Measurements from ENCODE around the gene ZSWIM6. TPM values are rescaled to one million over a fixed set of nuclear protein-coding genes. Genes with fewer than 3 reads are reported as not detected.

Gene ZSWIM6
- total RNA-seq, 1 donor from 2014 or later: 5.9 TPM

GRCh38 chr5:61471352-61471751, 139.3 kb downstream of the ZSWIM6 start:
- intact Hi-C loops (cut with micrococcal nuclease): no loop called here

GRCh38 chr5:61472172-61472958, 140.3 kb downstream of the ZSWIM6 start:
- intact Hi-C loops (cut with micrococcal nuclease): no loop called here

GRCh38 chr5:61474746-61475145, 142.7 kb downstream of the ZSWIM6 start:
- intact Hi-C loops (cut with micrococcal nuclease): no loop called here

- intact Hi-C loops (cut with micrococcal nuclease): no loop called here
Observed at GRCh38 chr5:61477788-61478187, 145.7 kb downstream of the ZSWIM6 start.

- intact Hi-C loops (cut with micrococcal nuclease): no loop called here
Observed at GRCh38 chr5:61479850-61480614, 148.0 kb downstream of the ZSWIM6 start.

DNA sequence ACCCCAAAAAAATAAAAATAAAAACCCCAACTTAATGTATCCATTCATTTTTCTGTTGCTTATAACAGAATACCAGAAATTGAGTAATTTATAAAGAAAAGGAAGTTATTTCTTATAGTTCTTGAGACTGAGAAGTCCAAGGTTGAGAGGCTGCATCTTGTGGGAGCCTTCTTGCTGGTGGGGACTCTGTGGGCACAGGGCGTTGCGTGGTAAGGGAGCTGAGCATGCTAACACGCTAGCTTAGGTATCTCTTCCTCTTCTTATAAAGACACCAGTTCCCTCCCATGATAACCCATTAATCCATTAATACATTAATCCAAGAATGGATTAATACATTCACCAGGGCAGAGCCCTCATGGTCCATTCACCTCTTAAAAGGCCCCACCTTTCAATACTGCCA, 150.9 kb downstream of the ZSWIM6 start:
- intact Hi-C loops (cut with micrococcal nuclease): no loop called here

DNA sequence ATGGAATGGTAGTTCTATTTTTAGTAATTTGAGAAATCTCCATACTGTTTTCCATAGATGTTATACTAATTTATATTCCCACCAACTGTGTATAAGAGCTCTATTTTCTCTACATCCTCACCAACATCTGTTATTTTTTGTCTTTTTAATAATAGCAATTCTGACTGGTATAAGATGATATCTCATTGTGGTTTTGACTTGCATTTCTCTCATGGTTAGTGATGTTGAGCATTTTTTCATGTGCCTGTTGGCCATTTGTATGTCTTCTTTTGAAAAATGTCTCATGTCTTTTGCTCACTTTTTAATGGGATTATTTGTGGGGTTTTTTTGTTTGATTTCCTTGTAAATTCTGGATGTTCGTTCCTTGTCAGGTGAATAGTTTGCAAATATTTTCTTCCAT, 154.4 kb downstream of the ZSWIM6 start:
- intact Hi-C loops (cut with micrococcal nuclease): no loop called here

GRCh38 chr5:61489574-61489973, 157.5 kb downstream of the ZSWIM6 start:
- intact Hi-C loops (cut with micrococcal nuclease): no loop called here

DNA sequence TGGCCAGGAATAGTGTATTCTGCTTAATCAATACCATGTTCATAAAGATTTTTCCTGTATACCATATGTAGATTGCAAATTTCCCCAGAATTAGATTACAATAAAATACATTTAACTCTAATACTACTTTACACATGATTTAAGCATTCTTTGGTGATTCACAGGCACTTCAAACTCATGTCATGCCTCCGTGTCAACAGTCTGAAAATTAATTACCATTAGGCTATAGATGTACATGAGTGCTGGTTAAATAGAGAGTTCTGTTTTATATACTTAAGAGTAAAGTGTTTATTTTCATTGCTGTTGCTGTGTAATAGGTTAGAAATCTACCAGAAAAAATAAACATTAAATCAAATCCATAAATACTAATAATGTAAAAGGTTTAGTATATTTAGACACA, 159.8 kb downstream of the ZSWIM6 start:
- intact Hi-C loops (cut with micrococcal nuclease): no loop called here

GRCh38 chr5:61493973-61494372, 161.9 kb downstream of the ZSWIM6 start:
- intact Hi-C loops (cut with micrococcal nuclease): no loop called here

- intact Hi-C loops (cut with micrococcal nuclease): no loop called here
Observed at GRCh38 chr5:61496446-61496845, 164.4 kb downstream of the ZSWIM6 start.

DNA sequence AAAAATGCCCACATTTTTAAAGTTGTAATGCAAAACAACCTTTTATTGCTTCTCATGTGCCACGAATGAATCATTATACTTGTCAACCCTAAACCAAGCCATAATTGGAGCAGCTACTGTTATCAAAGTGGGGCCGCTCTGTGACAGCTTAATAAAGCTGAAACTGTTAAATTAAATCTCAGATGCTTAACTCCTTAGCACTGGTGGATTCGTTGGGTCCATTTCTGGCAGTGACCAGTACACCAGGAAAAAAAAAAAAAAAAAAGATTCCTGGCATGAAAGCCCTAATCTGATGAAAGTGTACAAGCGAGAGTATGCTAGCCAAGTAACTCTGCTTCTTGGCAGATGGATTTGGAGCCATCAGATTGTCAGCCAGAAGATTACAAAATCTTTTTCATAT, 164.8 kb downstream of the ZSWIM6 start:
- intact Hi-C loops (cut with micrococcal nuclease): no loop called here

DNA sequence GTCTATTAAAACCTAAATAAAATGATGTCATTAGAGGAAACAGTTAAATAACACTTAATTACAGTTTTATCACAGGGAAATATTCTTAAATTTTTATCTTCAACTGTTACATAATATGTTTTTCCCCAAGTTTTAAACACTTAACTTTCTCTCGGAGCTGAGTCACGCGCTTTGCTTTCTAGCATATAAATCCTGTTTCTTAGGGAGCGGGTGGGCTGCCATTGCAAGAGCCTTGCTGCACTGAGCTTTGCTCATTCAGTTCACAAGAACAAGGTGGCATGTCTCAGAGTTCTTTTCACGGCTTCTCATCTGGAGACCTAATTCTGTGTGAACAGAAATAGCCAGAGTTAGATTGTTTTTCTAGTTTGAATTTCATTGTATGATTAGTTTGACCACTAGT, 166.1 kb downstream of the ZSWIM6 start:
- intact Hi-C loops (cut with micrococcal nuclease): no loop called here

DNA sequence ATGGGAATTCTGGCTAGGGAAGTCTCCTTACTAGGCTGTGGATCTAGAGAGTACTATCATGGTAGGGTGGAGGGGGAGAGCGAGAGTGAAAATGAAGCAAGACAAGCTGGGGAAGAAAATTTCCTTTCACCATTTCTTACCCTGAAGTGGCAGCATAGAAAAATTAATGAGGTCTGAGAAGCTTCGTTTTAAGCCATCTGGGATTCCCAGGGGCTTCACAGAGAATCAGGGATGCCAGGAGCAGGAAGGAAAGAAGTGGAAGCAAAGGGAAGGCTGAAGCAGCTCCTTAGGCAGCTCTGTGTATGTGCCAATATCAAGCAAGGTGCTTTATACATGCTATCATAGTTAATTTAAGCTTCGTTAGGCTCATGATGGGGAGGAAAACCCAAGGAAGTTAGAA, 169.9 kb downstream of the ZSWIM6 start:
- intact Hi-C loops (cut with micrococcal nuclease): no loop called here

- intact Hi-C loops (cut with micrococcal nuclease): no loop called here
Observed at GRCh38 chr5:61504143-61504770, 172.2 kb downstream of the ZSWIM6 start.

GRCh38 chr5:61505281-61505680, 173.2 kb downstream of the ZSWIM6 start:
- intact Hi-C loops (cut with micrococcal nuclease): no loop called here

DNA sequence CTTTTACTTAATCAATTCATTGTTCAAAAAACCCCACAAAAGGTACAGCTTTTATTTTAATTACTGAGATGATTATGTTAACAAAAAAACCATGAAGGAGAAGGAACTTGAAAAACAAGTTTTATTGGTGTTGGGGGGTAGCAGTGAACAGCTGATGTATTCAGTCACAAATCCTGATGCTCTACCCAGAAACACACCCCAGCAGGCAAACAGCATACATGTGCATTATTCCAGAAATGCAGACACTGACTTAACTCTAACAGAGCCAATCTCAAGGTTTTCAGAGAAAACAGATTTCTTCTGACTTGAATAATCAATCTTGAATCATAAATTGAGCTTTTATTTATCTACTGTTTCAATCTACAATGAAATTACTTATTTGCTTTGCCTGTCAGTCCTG, 175.2 kb downstream of the ZSWIM6 start:
- intact Hi-C loops (cut with micrococcal nuclease): no loop called here

GRCh38 chr5:61516946-61517345, 184.9 kb downstream of the ZSWIM6 start:
- intact Hi-C loops (cut with micrococcal nuclease): no loop called here

GRCh38 chr5:61519728-61520277, 187.7 kb downstream of the ZSWIM6 start:
- intact Hi-C loops (cut with micrococcal nuclease): no loop called here

- intact Hi-C loops (cut with micrococcal nuclease): no loop called here
Observed at GRCh38 chr5:61523073-61523472, 191.0 kb downstream of the ZSWIM6 start.

DNA sequence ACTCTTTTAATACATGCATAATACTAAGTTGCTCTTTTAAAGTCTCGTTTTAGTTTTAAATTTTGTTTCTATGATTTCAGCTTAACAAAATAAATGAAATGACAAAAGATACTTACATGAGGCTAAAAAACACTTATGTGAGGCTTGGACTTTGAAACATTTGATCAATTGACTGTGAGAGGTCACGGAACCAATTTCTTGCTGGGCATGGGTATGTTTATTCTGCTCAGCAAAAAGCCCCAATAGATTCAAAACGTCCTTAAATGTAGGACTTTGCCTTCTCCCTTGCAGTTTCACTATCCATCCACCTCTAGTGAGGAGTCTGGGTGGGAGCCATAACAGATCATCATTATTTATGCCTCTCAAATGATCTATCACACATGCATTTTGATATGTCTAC, 191.9 kb downstream of the ZSWIM6 start:
- intact Hi-C loops (cut with micrococcal nuclease): no loop called here

Data from T-helper 1 cell treated with Interleukin-12 subunit alpha and Interleukin-12 subunit beta and Interleukin-4 antibody, amounts not matched to agents 30 ng/mL and 1 ng/mL, for 36 hours (primary cell).